ENCODE results near the gene RABGGTA.

The RABGGTA gene

GRCh38 chr14:24290746-24291145, 19.3 kb upstream of the RABGGTA start:
- peaks cover 68% of the 10 kb centered on the region for H3K36me3 ChIP-seq (ENCODE audit: low read depth)
- no peak overlapping the region for H3K27ac ChIP-seq (ENCODE audit: poor library complexity, severe bottlenecking)
- TF ChIP-seq CTCF (IDR thresholded peaks at IDR 0.05; ENCODE audit: poor library complexity, severe bottlenecking), result no peak
- H3K27me3 ChIP-seq (ENCODE audit: insufficient read depth, poor library complexity, severe bottlenecking), result no peaks in the 10 kb centered on the region
- DNase-seq (ENCODE audit: low spot score), result no peak
- H3K4me1 ChIP-seq (ENCODE audit: insufficient read depth, poor library complexity, severe bottlenecking), result peaks cover 3% of the 10 kb centered on the region
- no peaks in the 10 kb centered on the region for H3K9me3 ChIP-seq (ENCODE audit: severe bottlenecking)
- H3K4me3 ChIP-seq (ENCODE audit: severe bottlenecking), result no peak overlapping the region
- ATAC-seq (ENCODE audit: low read depth), result no peak

GRCh38 chr14:24289649-24290280, 18.4 kb upstream of the RABGGTA start:
- DNase-seq (ENCODE audit: low spot score), result no peak
- Histone ChIP-seq H3K27me3 (ENCODE audit: insufficient read depth, poor library complexity, severe bottlenecking) (no peaks in the 10 kb centered on the region), H3K4me1 (ENCODE audit: insufficient read depth, poor library complexity, severe bottlenecking) (peaks cover 6% of the 10 kb centered on the region), H3K4me3 (ENCODE audit: severe bottlenecking) (no peak overlapping the region), H3K36me3 (ENCODE audit: low read depth) (peaks cover 58% of the 10 kb centered on the region), H3K9me3 (ENCODE audit: severe bottlenecking) (no peaks in the 10 kb centered on the region), H3K27ac (ENCODE audit: poor library complexity, severe bottlenecking) (no peak overlapping the region)
- no peak for TF ChIP-seq CTCF (IDR thresholded peaks at IDR 0.05; ENCODE audit: poor library complexity, severe bottlenecking)
- ATAC-seq (ENCODE audit: low read depth), result no peak

GRCh38 chr14:24286996-24287395, 15.6 kb upstream of the RABGGTA start:
- no peak overlapping the region for H3K4me3 ChIP-seq (ENCODE audit: severe bottlenecking)
- no peaks in the 10 kb centered on the region for H3K9me3 ChIP-seq (ENCODE audit: severe bottlenecking)
- peaks cover 13% of the 10 kb centered on the region for H3K4me1 ChIP-seq (ENCODE audit: insufficient read depth, poor library complexity, severe bottlenecking)
- peak; percentile 56 for DNase-seq (ENCODE audit: low spot score)
- H3K27ac ChIP-seq (ENCODE audit: poor library complexity, severe bottlenecking), result no peak overlapping the region
- no peak for ATAC-seq (ENCODE audit: low read depth)
- no peaks in the 10 kb centered on the region for H3K27me3 ChIP-seq (ENCODE audit: insufficient read depth, poor library complexity, severe bottlenecking)
- H3K36me3 ChIP-seq (ENCODE audit: low read depth), result peaks cover 30% of the 10 kb centered on the region
- no peak for TF ChIP-seq CTCF (IDR thresholded peaks at IDR 0.05; ENCODE audit: poor library complexity, severe bottlenecking)

- Histone ChIP-seq H3K27me3 (ENCODE audit: insufficient read depth, poor library complexity, severe bottlenecking) (no peaks in the 10 kb centered on the region), H3K27ac (ENCODE audit: poor library complexity, severe bottlenecking) (peak overlapping the region; percentile 1), H3K4me3 (ENCODE audit: severe bottlenecking) (no peak overlapping the region), H3K4me1 (ENCODE audit: insufficient read depth, poor library complexity, severe bottlenecking) (peaks cover 13% of the 10 kb centered on the region), H3K36me3 (ENCODE audit: low read depth) (peaks cover 14% of the 10 kb centered on the region), H3K9me3 (ENCODE audit: severe bottlenecking) (no peaks in the 10 kb centered on the region)
- no peak for TF ChIP-seq CTCF (IDR thresholded peaks at IDR 0.05; ENCODE audit: poor library complexity, severe bottlenecking)
- DNase-seq (ENCODE audit: low spot score) (peak; percentile 34), ATAC-seq (ENCODE audit: low read depth) (0 out of 3 replicates have a peak, but pooled peaks have one; percentile 14)
Observed at GRCh38 chr14:24285351-24285750, 14.0 kb upstream of the RABGGTA start.

GRCh38 chr14:24284501-24285035, 13.2 kb upstream of the RABGGTA start:
- Histone ChIP-seq H3K4me1 (ENCODE audit: insufficient read depth, poor library complexity, severe bottlenecking) (peaks cover 13% of the 10 kb centered on the region), H3K27me3 (ENCODE audit: insufficient read depth, poor library complexity, severe bottlenecking) (no peaks in the 10 kb centered on the region), H3K9me3 (ENCODE audit: severe bottlenecking) (no peaks in the 10 kb centered on the region), H3K27ac (ENCODE audit: poor library complexity, severe bottlenecking) (peak overlapping the region; percentile 1), H3K36me3 (ENCODE audit: low read depth) (peaks cover 6% of the 10 kb centered on the region), H3K4me3 (ENCODE audit: severe bottlenecking) (no peak overlapping the region)
- no peak for TF ChIP-seq CTCF (IDR thresholded peaks at IDR 0.05; ENCODE audit: poor library complexity, severe bottlenecking)
- ATAC-seq (ENCODE audit: low read depth), result no peak; the same call in 2 of the 3 replicates
- DNase-seq (ENCODE audit: low spot score), result peak; percentile 50
